ENCODE results near the gene GRID2. TPM values are rescaled to one million over a fixed set of nuclear protein-coding genes. Genes with fewer than 3 reads are reported as not detected.
"Not testable (repeated sequence)": the region's sequence is repeated elsewhere in the genome, so short reads cannot be mapped to it uniquely, and the experiment has no call there.

GRID2 gene
- total RNA-seq, 2 experiments from 2014 or later: not detected

DNA sequence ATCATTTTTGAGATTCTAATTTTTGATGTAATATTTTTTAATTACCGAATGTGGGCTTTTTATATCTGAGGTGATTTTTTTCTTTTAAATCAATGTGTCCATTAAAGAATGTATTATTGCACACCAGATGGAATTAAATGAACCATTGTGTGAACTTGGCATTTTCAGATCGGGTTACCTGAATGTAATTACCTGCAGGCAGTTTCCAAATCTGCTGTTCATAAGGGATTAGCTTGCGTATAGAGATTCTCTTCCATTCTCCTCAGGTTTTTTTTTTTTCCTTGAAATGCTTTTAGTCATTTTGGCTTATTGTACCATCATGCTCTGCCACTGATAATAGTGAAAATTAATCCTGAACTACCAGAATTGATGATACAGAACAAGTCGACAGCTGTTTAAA lies 1013.3 kb downstream of the GRID2 start:
- H3K27ac Mint-ChIP-seq: no peak overlapping the region
- CTCF ChIA-PET: no interaction called here
- H3K4me1 Mint-ChIP-seq: no peaks in the 10 kb centered on the region
- H3K9me3 Mint-ChIP-seq: peaks cover 3% of the 10 kb centered on the region
- no peaks in the 10 kb centered on the region for H3K36me3 Mint-ChIP-seq (ENCODE audit: low read depth)
- H3K27me3 Mint-ChIP-seq: no peaks in the 10 kb centered on the region
- no peak overlapping the region for H3K4me3 Mint-ChIP-seq
- DNase-seq: no peak
- POLR2A ChIA-PET: no interaction called here

DNA sequence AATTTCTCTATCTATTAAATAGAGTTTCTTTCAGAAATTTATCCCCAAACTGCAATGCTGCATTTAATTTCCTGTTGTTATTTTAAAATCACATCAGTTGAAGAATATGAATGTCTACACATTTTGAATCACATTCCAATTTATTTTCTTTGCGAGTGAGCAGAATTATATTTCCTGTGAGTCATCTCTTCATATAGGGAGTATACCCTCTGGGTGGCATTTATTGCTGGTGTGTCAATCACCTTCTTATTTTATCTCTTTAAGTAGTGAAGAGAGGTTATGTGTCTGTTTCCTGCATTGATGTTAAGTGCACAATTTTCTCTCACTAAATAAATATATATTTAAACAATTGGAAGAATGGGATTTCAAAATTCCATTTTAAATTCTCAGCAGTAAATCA lies 1013.8 kb downstream of the GRID2 start:
- DNase-seq: no peak
- Mint-ChIP-seq H3K9me3 (peaks cover 3% of the 10 kb centered on the region), H3K4me1 (no peaks in the 10 kb centered on the region), H3K36me3 (ENCODE audit: low read depth) (no peaks in the 10 kb centered on the region), H3K4me3 (no peak overlapping the region), H3K27me3 (no peaks in the 10 kb centered on the region), H3K27ac (no peak overlapping the region)
- ChIA-PET POLR2A (no interaction called here), CTCF (no interaction called here)

DNA sequence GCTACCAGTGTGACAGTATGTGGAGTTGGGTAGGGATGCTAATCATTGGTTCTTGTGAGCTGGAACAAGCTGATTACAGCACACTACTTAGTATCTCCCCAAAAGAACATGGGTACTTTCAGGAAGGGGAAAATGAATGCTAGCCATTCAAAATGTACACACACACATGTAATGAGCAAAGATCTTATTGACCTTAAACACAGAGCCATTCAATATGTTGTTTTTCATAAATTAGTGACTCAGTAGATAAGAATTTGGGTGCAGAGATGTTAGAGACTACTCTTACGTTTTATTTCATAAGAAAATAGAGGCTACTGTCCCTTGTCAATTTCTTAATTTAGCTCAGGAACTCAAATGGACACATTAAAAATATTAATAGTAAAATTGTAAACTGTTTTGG lies 1015.3 kb downstream of the GRID2 start:
- POLR2A ChIA-PET: no interaction called here
- no peak for DNase-seq
- no peaks in the 10 kb centered on the region for H3K36me3 Mint-ChIP-seq (ENCODE audit: low read depth)
- H3K4me1 Mint-ChIP-seq: no peaks in the 10 kb centered on the region
- H3K9me3 Mint-ChIP-seq: peaks cover 3% of the 10 kb centered on the region
- H3K27ac Mint-ChIP-seq: no peak overlapping the region
- no peaks in the 10 kb centered on the region for H3K27me3 Mint-ChIP-seq
- H3K4me3 Mint-ChIP-seq: no peak overlapping the region
- CTCF ChIA-PET: no interaction called here

DNA sequence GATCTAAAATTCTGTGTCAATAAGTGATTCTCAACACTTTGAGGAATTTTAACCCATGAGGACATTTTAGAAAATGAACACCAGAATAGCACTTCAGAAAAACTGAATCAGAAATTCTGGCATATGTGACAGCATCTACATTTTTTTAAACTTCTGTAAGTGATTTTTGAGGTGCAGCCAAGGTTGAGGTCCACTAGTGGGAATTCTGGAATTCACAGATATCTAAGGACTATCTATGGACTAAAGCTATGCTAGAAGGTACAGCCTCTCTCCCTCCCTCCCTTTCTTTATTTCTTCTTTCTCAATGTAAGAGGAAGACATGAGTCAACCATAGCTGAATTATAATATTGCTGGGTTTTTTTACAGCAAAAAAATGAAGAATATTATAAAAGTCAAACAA lies 1016.6 kb downstream of the GRID2 start:
- no peak overlapping the region for H3K27ac Mint-ChIP-seq
- ChIA-PET POLR2A (no interaction called here), CTCF (no interaction called here)
- no peak overlapping the region for H3K4me3 Mint-ChIP-seq
- H3K4me1 Mint-ChIP-seq: no peaks in the 10 kb centered on the region
- no peaks in the 10 kb centered on the region for H3K27me3 Mint-ChIP-seq
- H3K36me3 Mint-ChIP-seq (ENCODE audit: low read depth): no peaks in the 10 kb centered on the region
- peaks cover 3% of the 10 kb centered on the region for H3K9me3 Mint-ChIP-seq
- no peak for DNase-seq

DNA sequence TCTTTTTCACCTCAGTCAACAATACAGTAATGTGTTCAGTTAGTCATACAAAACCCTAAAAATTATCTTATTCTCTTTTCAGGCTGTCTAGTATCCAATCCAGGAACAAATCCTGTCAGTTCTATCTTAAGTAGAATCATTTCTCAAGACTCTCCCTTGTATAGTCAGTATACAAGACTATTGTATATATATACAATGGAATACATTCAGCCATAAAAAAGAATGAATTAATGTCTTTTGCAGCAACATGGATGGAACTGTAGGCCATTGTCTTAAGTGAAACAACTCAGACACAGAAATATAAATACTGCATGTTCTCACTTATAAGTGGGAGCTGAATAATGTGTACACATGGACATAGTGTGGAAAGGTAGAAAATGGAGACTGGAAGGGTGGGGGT lies 1023.6 kb downstream of the GRID2 start:
- Mint-ChIP-seq H3K27ac (no peak overlapping the region), H3K36me3 (ENCODE audit: low read depth) (no peaks in the 10 kb centered on the region), H3K9me3 (no peaks in the 10 kb centered on the region), H3K27me3 (no peaks in the 10 kb centered on the region), H3K4me1 (no peaks in the 10 kb centered on the region), H3K4me3 (no peak overlapping the region)
- no peak for DNase-seq
- ChIA-PET POLR2A (no interaction called here), CTCF (no interaction called here)

DNA sequence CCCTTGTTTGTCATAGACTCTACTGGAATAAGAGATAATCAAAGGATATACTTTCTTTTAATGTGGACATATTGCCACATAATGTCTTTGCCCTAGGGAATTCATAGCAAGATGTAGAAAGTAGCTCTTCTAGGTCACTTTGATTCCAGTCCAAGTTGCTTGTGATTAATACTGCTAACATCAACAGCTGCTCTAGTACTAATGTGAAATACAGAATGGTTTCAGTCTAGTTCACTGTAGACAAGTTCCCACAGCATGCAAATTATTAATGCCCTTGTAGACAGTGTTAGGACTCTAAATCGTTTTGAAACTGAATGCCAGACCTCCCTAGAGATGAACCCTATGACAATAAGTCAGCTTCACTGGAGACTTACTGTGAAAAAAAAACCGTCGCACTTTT lies 1030.2 kb downstream of the GRID2 start:
- DNase-seq: no peak
- Mint-ChIP-seq H3K27ac (no peak overlapping the region), H3K9me3 (peaks cover 3% of the 10 kb centered on the region), H3K4me3 (no peak overlapping the region), H3K27me3 (no peaks in the 10 kb centered on the region), H3K36me3 (ENCODE audit: low read depth) (no peaks in the 10 kb centered on the region), H3K4me1 (no peaks in the 10 kb centered on the region)
- ChIA-PET POLR2A (no interaction called here), CTCF (no interaction called here)

DNA sequence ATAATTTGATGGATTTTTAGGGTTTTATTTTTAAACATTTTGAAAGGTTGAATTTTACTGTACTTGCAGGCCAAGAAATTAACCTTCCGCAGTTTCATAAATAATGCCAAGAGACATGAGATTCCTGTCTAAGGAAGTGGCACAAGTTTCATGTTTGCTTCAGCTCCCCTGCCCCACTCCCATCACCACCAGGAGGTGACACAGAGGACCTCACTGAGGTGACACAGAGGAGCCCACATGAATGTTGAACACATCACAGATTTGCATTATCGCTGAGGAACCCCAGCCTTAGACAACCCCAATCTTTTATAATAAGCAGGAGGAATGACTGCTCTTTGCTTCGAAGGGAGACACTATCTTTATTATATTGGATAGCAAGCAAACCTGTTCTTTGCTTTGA lies 1033.4 kb downstream of the GRID2 start:
- ChIA-PET CTCF (no interaction called here), POLR2A (no interaction called here)
- Mint-ChIP-seq H3K27ac (no peak overlapping the region), H3K36me3 (ENCODE audit: low read depth) (no peaks in the 10 kb centered on the region), H3K9me3 (peaks cover 9% of the 10 kb centered on the region), H3K27me3 (no peaks in the 10 kb centered on the region), H3K4me1 (no peaks in the 10 kb centered on the region), H3K4me3 (no peak overlapping the region)
- no peak for DNase-seq

DNA sequence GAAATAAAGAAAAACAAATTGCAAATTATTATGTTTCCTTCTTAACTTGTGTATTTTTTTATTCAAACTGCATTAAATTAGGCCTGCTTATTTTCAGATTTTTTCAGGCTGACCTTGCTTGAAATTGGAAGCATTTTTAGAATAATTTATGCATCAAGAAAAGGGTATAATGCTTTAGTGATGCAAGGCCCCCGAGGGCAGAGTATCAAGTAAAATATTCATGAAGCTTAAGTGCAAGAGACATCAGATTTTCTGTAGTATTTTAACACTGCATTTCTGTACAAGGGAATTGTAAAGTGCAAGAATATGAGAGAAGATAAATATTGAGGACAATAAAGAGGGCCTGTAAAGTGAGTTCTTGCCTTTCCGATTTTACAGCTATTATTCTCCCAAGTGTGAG lies 1039.0 kb downstream of the GRID2 start:
- H3K4me3 Mint-ChIP-seq: no peak overlapping the region
- H3K4me1 Mint-ChIP-seq: no peaks in the 10 kb centered on the region
- no peaks in the 10 kb centered on the region for H3K27me3 Mint-ChIP-seq
- no peak for DNase-seq
- no peak overlapping the region for H3K27ac Mint-ChIP-seq
- POLR2A ChIA-PET: no interaction called here
- H3K9me3 Mint-ChIP-seq: peaks cover 11% of the 10 kb centered on the region
- CTCF ChIA-PET: no interaction called here
- no peaks in the 10 kb centered on the region for H3K36me3 Mint-ChIP-seq (ENCODE audit: low read depth)

DNA sequence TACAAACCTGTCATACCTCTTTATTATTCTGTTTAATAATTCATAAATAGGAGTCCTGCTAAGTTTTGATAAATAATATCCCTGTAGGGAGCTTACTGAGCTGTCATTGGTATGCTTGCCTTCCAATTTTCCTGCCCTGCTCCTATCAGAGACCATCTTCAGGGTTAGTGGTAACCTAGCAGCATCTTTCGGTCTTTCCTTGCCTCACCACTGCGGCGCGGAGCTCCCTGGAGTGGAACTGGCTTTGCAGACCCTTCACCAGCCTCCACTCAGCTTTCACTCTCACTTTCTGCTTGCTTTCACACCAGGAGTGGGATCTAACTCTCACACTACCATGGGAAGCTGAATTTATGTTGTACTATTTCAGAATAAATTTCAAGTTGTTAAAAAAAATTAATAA lies 1043.1 kb downstream of the GRID2 start:
- peaks cover 8% of the 10 kb centered on the region for H3K9me3 Mint-ChIP-seq
- no peak overlapping the region for H3K27ac Mint-ChIP-seq
- H3K4me1 Mint-ChIP-seq: no peaks in the 10 kb centered on the region

DNA sequence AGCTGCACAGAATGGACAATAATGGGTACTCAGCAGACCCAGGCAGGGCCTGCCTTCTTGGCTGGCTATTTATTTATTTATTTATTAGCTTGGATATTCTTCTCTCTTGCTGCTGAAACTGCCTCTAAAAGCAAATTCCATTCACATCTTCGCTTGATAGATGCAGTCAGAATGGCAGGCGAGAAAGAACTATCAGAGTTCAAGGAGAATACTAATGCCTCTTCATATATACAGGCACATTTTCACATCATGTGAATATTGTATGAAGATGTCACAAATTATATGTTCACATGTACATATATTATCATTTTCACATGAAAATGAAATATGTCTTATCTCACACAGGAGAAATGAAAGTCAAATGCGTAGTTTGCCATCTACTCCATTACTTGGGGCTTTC lies 1045.1 kb downstream of the GRID2 start:
- ChIA-PET CTCF (no interaction called here), POLR2A (no interaction called here)
- Mint-ChIP-seq H3K4me3 (no peak overlapping the region), H3K27ac (no peak overlapping the region), H3K9me3 (peaks cover 5% of the 10 kb centered on the region), H3K27me3 (no peaks in the 10 kb centered on the region), H3K36me3 (ENCODE audit: low read depth) (no peaks in the 10 kb centered on the region), H3K4me1 (no peaks in the 10 kb centered on the region)
- DNase-seq: no peak

More for the DNA sequence above, 1043.1 kb downstream of the GRID2 start:
- Mint-ChIP-seq H3K27me3 (no peaks in the 10 kb centered on the region), H3K4me3 (no peak overlapping the region), H3K36me3 (ENCODE audit: low read depth) (no peaks in the 10 kb centered on the region)
- no peak for DNase-seq
- ChIA-PET POLR2A (no interaction called here), CTCF (no interaction called here)

DNA sequence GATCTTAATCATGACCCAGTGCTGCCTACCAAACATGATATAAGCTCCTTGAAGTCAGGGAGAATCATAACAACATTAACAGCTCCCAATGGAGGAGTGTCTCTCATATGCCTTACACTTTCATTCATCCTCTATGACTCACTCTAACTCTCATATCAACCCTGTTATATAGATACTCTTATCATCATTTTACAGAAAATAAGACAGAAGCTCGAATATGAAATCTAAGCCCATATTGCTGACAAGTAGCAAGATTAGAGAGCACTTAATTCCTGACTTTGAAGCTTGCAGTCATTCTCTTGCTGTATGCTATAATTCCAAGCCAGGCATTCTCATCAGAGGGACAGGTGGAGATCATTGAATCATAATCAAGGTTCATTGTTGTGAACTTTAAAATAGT lies 1048.1 kb downstream of the GRID2 start:
- ChIA-PET POLR2A (no interaction called here), CTCF (no interaction called here)
- no peak for DNase-seq
- peaks cover 2% of the 10 kb centered on the region for H3K9me3 Mint-ChIP-seq
- H3K4me3 Mint-ChIP-seq: no peak overlapping the region
- H3K27me3 Mint-ChIP-seq: no peaks in the 10 kb centered on the region
- no peaks in the 10 kb centered on the region for H3K4me1 Mint-ChIP-seq
- no peaks in the 10 kb centered on the region for H3K36me3 Mint-ChIP-seq (ENCODE audit: low read depth)
- H3K27ac Mint-ChIP-seq: no peak overlapping the region

DNA sequence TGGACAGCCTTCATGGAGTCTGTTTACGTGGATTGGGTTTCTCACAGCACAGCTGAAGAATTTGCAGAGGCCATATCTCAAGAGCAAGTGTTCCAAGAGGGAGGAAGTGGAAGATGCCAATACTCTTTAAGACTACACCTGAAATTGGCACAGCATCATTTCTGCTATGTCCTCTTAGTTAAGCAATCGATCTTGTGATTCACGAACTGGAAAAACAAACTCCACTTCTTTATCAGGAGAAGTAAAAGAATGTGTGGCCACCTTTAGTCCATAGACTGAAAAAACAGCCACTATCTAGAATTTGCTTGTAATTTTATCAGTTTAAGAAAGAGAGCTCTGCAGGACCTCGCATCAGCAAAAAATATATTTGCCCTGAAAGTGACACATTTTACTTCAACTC lies 1051.6 kb downstream of the GRID2 start:
- Mint-ChIP-seq H3K27ac (no peak overlapping the region), H3K27me3 (no peaks in the 10 kb centered on the region), H3K4me1 (no peaks in the 10 kb centered on the region), H3K9me3 (peaks cover 2% of the 10 kb centered on the region), H3K36me3 (ENCODE audit: low read depth) (no peaks in the 10 kb centered on the region), H3K4me3 (no peak overlapping the region)
- DNase-seq: no peak
- CTCF ChIA-PET: no interaction called here
- POLR2A ChIA-PET: no interaction called here

DNA sequence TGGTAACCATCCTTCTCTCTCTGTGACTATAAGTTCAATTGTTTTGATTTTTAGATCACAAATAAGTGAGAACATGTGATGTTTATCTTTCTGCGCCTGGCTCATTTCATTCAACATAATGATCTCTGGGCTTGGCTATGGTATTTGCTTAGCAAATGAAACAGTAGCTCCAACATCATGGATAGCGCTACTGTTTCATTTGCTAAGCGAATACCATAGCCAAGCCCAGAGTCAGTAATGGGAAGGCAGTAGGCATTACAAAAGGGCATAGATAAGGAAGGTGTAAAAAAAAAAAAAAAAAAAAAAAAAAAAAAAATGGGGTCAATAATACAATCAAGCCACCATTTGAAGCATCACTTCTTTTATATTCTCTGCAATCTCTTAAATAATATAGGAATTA lies 1055.8 kb downstream of the GRID2 start:
- H3K9me3 Mint-ChIP-seq: no peaks in the 10 kb centered on the region
- CTCF ChIA-PET: no interaction called here
- no peak for DNase-seq
- POLR2A ChIA-PET: no interaction called here
- no peaks in the 10 kb centered on the region for H3K36me3 Mint-ChIP-seq (ENCODE audit: low read depth)
- H3K27ac Mint-ChIP-seq: no peak overlapping the region
- H3K4me3 Mint-ChIP-seq: no peak overlapping the region
- no peaks in the 10 kb centered on the region for H3K4me1 Mint-ChIP-seq
- no peaks in the 10 kb centered on the region for H3K27me3 Mint-ChIP-seq

DNA sequence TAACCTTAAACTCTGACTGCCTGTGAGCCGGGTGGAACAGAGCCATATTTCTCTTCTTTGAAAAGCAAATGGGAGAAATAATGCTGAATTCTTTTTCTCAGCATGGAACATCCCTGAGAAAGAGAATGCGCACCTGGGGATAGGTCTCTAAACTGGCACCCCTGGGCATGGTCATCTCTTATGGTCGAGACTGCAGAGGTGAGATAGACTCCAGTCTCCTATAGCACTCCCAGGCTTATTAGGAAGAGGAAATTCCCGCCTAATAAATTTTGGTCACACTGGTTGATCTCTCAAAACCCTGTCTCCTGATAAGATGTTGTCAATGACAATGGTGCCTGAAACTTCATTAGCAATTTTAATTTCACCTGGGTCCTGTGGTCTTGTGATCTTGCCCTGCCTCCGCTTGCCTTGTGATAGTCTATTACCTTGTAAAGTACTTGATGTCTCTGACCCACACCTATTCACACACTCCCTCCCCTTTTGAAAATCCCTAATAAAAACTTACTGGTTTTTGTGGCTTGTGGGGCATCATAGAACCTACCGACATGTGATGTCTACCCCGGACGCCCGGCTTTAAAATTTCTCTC lies 1062.5 kb downstream of the GRID2 start:
- H3K4me1 Mint-ChIP-seq; H3K9me3 Mint-ChIP-seq; DNase-seq; H3K36me3 Mint-ChIP-seq (ENCODE audit: low read depth); POLR2A ChIA-PET; H3K27ac Mint-ChIP-seq; CTCF ChIA-PET; H3K4me3 Mint-ChIP-seq; H3K27me3 Mint-ChIP-seq: not testable (repeated sequence)

DNA sequence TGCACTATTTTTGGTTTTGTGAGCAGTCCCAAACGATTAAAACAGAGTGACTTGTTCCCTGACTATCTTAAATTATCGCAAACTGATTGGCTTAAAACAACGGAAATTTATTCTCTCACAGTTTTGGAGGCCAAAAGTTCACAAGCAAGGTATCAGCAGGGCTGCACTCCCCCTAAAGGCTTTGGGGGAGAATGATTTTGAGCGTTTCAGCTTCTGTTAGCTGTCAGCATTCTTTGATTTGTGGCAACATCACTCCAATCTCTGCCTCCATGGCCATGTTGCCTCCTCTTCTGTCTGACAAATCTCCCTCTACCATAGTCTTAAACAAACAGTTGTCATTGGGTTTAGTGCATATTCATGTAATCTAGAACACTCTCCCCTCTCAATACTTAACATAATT lies 1065.2 kb downstream of the GRID2 start:
- ChIA-PET CTCF (no interaction called here), POLR2A (no interaction called here)
- H3K4me3 Mint-ChIP-seq: no peak overlapping the region
- DNase-seq: no peak
- peaks cover 3% of the 10 kb centered on the region for H3K9me3 Mint-ChIP-seq
- no peak overlapping the region for H3K27ac Mint-ChIP-seq
- H3K4me1 Mint-ChIP-seq: no peaks in the 10 kb centered on the region
- H3K36me3 Mint-ChIP-seq (ENCODE audit: low read depth): no peaks in the 10 kb centered on the region
- no peaks in the 10 kb centered on the region for H3K27me3 Mint-ChIP-seq

Data from activated CD4-positive, alpha-beta memory T cell treated with anti-CD3 and anti-CD28 coated beads, Interleukin-2, amount 10 ng/mL, durations not matched to agents 7 days and 5 days (primary cell).